NCI-H526 treated with DMSO at 0.1 percent for 48 hours (cell line): ENCODE measurements around the gene ELOVL6.
"Not testable (repeated sequence)": the region's sequence is repeated elsewhere in the genome, so short reads cannot be mapped to it uniquely, and the experiment has no call there.

Source experiments
- DNase-seq: peaks from one replicate; lab custom pipeline; 2025; lab: John Stamatoyannopoulos, UW

Gene ELOVL6

GRCh38 chr4:110075083-110075738 is 123.2 kb downstream of the ELOVL6 start:
- no peak for DNase-seq

- no peak for DNase-seq
These were observed 123.8 kb downstream of the ELOVL6 start for GRCh38 chr4:110074570-110074969.

GRCh38 chr4:110073053-110073845 is 125.2 kb downstream of the ELOVL6 start:
- DNase-seq, result no peak

- no peak for DNase-seq
These were observed 126.9 kb downstream of the ELOVL6 start for GRCh38 chr4:110071466-110071865.

- no peak for DNase-seq
These were observed 130.2 kb downstream of the ELOVL6 start for GRCh38 chr4:110068248-110068647.

GRCh38 chr4:110064934-110065333 is 133.5 kb downstream of the ELOVL6 start:
- DNase-seq, result no peak

- no peak for DNase-seq
These were observed 134.1 kb downstream of the ELOVL6 start for GRCh38 chr4:110064295-110064694.

- DNase-seq, result no peak
These were observed 136.2 kb downstream of the ELOVL6 start for GRCh38 chr4:110062166-110062565.

- DNase-seq, result no peak
These were observed 137.3 kb downstream of the ELOVL6 start for GRCh38 chr4:110061076-110061475.

GRCh38 chr4:110059556-110060191 is 138.7 kb downstream of the ELOVL6 start:
- no peak for DNase-seq

GRCh38 chr4:110058677-110059076 is 139.7 kb downstream of the ELOVL6 start:
- DNase-seq, result no peak

- DNase-seq, result no peak
These were observed 143.2 kb downstream of the ELOVL6 start for GRCh38 chr4:110055158-110055768.

- no peak for DNase-seq
These were observed 148.2 kb downstream of the ELOVL6 start for GRCh38 chr4:110049951-110050925.

GRCh38 chr4:110046588-110047049 is 151.8 kb downstream of the ELOVL6 start:
- DNase-seq, result no peak

GRCh38 chr4:110042545-110043517 is 155.6 kb downstream of the ELOVL6 start:
- DNase-seq, result no peak

- no peak for DNase-seq
These were observed 156.7 kb downstream of the ELOVL6 start for GRCh38 chr4:110041735-110042134.

- DNase-seq, result not testable (repeated sequence)
These were observed 159.3 kb downstream of the ELOVL6 start for GRCh38 chr4:110039164-110039563.

GRCh38 chr4:110034026-110034393 is 164.4 kb downstream of the ELOVL6 start:
- DNase-seq, result no peak

GRCh38 chr4:110033355-110034025 is 164.9 kb downstream of the ELOVL6 start:
- no peak for DNase-seq

GRCh38 chr4:110032603-110033002 is 165.8 kb downstream of the ELOVL6 start:
- DNase-seq, result no peak
